Mucosa of gallbladder (tissue), 1 donor: ENCODE results near the gene MAN1C1. TPM values are rescaled to one million over a fixed set of nuclear protein-coding genes. Genes with fewer than 3 reads are reported as not detected.
A peak's percentile ranks its signal among the peaks of the same experiment; 100 is the strongest.

Experiments
- DNase-seq: peaks from one replicate; pipeline ENCODE4 v3.0.0-alpha.2; 2020; ENCODE audit warnings: low spot score
- total RNA-seq: library from RNA; stranded (reverse); gene quantifications from one replicate; pipeline ENCODE4 v1.2.1, GENCODE V29; 2021
- donor health status: DM: no; HTN: no; CAD: no.

Gene MAN1C1
- 18.4 TPM for total RNA-seq

DNA sequence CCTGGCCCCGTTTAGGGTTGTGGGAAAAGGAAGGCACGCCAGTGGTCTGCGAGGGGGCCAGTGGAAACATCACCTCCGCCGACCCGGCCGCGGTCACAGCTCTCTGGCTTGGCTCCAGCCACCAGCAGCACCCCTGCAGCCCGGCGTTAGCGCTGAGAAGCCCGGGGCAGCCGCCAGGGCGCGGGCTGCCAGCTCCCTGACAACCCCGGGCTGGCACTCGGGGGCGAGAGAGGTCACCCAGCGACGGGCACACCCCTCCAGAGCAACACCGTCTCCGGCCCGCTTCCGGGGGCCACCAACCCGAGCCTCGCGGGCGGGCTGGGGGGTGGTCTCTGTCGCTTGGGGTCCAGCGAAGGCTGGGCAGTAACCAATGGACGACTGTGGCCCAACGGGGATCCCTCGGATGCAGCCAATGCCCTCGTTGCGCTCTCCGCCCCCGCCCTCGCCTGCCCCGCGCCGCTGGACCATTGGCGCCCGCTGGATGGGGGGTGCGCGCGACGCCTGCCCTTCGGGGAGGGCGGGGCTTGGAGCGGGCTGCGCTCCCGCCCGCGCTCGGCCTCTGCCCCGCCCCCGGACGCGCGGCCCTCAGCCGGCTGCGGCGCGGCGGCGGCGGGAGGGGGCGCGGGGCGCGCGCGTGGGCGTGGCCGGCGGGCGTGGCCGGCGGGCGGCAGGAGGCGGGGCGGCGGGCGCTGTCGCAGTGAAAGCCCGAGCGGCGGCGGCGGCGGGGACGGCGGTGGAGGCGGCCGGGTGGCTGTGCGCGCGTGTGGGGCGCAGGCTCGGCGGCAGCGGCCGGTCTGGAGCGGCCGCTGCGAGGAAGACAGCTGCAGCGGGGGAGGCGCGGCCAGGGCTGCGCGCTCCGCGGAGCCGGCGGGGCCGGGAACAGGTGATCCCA, at the start of gene MAN1C1:
MAN1C1 (plus strand) TSS at position 697 of the 892 bp plus-strand sequence. CDS start 1,007 bp downstream, outside the sequence.
- peak; percentile 81 for DNase-seq

DNA sequence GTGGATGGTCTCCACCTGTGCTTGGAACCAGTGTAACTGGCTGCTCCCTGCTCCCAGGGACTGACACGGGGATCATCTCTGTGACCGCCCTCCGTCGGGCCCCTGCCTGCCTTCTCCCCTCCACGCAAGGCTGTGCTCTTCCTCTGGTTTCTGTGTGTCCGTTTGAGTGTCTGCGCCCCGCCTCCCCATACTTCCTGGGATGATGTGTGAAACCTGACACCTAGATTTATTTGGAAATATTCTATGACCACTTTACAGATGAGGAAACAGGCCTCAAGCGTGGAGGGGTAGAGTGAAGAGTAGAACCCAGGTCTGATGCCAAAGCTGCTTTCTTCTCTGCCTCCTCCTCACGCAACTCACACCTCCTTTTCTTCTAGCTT, 48.9 kb upstream of the MAN1C1 start:
- DNase-seq: no peak

DNA sequence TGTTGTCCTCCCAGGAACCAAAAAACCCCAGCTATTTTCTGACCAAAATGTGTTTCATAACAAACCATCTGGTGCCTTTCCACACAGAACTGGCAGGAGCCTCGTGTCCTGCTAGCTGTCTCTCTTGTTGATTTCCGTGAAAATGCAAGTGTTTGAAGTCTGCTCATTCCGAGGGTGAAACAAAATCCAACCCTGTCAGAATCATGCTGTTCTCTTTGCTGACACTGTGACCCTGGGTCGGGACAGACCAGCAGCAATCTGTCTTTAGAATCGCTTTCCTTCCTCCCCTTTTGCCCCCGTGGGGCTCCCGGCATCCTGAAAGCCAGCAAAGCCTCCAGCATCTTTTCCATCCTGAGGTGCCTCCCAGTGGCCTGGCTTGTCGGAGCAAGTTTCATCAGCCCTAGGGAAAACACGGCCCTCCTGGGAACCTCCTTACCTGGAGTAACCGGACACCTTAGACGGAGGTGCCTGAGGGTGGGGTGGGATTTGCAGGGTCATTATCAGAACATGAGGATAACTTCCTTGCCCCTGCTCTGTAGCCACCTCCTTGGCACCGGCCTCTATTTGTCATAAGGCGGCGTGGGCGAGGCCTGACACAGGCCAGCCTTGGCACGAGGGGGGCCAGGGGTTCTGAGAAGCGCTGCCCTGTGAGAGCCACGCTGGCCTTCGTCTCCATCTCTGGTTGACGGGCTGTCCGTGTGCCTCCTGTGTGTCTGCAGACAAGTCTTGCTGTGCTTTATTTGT, 48.3 kb upstream of the MAN1C1 start:
- no peak for DNase-seq

DNA sequence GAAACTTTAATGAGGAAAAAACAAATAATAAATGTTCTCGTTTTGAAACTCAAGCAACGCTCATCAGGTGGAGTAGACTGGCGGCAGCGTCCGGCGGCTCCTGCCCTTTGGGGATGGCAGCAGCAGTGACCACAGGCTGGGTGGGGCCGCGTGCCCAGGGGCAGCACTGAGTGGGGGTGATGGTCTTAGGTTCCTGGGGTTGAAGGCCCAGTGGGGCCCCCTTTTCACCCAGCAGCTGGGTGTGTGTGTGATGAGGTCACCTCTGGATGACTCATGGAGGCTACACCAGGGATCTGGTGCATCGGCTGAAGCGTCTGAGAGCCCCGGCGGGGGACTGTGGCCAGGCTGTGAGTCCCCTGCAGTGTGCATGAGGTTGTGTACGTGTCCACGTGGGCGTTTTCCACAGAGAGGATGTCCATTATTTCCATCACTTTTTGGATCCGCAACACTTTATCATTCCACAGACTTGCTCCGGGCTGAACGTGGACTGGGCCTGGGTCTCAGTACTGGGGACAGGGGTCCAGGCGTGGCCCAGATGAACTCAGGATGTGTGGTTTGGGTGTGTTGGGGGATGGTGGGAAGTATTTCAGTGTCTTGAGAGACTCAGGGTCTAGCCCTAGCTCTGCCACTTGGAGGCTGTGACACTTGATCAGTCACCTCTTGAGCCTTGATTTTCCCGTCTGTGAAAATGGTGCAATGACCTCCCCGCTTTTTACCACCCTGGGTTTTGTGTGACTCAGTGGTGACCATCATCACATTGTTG, 47.6 kb upstream of the MAN1C1 start:
- DNase-seq: no peak

DNA sequence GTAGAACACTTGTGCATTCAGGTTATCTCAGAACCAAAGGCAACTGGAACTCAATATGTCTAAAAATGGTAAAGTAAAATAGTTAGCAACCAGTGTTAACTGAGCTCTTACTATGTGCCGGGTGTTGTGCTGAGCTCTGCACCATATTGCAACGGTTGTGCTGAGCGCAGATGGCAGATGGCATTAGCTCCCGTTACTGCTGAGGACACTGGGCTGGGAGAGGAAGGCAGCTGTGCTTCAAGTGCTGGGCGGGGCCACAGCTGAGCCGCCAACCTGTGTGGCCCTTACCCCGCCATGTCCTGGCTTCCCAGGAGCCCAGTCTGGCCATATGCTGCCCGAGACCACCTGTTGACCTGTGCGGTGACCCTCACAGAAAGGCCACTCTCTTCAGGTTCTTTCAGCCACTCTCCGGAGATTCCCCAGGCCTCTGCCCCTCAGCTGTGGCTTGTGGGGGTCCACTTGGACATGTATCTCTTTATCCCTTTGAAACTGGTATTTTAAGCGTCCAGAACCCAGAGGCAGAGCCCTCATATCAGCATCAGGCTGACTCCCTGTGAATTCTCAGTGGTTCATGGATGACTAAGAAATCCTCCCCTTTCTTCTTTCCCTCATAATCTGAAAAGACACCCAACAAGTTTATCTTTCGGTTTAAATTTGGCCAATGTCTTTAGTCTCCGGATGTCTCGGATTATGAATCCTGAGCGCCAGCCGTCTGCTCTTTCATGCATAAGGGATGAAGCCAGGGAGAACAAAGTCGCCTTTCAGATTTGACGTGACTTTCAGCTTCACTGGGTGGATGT, 46.8 kb upstream of the MAN1C1 start:
- DNase-seq: no peak

DNA sequence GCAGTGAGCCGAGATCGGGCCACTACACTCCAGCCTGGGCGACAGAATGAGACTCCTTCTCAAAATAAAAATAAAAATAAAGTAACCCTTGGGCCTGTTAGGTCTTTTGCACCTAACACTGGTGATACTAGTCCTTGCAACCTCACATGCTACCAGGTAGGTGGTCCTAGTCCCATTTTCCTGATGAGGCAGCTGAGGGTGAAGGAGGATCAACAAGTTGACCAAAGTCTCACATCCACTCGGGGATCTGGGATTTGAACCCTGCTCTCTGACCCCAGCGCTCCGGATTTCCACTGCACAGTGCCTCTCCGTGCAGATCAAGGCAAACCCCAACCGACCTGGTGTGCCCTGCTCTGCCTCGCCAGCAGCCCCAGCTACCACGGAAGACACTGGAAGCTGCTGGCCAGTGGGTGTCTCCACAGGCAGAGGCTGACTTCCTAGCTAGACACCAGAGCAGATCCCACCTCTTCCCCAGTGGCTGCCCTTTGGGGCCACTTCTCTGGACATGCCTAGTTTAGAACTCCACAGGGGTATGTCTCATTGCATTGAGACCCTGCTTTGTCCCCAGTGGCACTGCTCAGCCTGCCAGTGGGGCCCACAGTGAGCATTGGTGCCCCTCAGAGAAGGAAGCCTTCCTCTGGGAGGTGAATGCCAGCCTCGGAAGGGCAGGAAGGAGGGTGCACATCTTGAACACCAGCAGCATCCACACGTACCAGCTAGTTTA, 45.6 kb upstream of the MAN1C1 start:
- no peak for DNase-seq

DNA sequence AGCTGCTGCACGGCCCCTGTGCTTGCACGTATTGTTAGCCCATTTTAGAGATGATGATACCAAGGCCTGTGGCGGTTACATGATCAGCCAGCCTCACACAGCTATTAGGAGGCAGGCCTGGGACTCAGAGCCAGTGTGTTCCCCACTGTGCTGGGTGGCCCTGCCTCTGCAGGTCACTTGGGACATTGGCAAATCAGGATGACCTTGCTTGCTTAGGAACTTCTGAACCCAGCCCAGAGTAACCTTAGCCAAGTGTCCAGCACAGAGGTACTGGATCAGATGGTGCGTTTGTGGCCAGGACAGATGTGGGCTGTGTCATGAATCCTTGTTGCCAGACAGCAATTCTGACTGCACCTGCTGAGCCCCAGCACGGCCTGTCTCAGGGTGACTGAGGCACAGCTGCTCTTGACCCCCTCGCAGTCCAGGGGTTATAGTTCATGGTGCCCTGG, 45.0 kb upstream of the MAN1C1 start:
- DNase-seq: no peak

DNA sequence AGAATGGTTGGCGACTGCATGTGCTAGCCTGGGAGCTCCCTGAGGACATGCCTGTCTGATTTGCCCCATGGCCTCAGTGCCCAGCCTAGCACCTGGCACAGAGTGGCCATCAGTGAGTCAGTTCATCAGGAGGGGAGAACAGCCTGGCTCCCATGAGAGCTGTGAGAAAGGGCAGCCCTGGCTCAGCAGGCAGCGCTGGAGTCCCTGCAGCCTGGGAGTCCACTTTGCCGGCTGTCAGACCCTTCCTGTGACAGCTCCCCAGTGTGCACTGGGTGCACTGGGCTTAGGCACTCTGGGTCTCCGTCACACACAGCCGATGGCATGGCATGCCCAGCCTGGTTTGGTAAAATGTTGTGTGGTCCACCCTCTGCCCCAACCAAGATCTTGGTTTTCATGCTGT, 44.5 kb upstream of the MAN1C1 start:
- no peak for DNase-seq

DNA sequence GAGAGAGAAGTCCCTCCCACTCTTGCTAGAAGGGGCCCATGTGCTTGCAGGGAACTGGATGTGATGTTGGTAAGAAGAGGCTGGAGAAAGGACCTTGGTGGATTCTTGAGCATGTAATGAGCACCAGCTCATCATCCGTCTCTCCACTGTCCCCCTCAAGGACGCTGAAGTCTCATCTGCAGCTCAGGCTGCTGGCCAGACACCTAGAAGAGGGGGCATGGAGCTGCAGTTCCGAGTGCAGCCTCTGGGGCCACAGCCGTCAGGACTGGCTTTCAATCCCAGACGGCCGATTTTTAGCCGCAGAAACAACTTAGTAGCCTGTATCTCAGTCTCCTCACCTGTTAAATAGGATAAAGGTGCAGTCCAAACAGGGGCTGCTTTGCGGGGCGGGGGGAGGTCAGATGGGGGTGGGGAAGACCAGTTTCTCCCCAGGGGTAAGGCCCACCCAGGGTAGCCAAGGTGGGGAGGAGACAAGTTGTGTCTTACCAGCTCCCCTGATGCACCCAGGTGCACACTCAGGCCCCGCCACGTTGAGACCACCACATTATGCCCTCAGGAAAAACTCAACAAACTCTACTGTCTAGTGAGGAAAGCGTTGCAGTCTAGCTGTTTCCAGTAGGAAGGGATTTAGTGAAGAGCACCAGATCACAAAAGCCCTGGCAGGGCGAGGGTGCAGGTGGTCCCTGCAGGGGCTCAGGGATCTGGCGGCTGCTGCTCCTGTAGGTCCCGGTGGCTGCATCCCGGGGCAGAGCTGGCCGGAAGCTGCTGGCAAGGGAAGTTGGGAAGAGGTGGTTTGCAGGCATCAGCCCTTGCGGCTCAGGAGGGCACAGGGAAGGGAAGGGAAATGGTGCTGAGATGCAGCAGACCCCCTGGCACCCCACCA, 43.6 kb upstream of the MAN1C1 start:
- DNase-seq: peak; percentile 37

DNA sequence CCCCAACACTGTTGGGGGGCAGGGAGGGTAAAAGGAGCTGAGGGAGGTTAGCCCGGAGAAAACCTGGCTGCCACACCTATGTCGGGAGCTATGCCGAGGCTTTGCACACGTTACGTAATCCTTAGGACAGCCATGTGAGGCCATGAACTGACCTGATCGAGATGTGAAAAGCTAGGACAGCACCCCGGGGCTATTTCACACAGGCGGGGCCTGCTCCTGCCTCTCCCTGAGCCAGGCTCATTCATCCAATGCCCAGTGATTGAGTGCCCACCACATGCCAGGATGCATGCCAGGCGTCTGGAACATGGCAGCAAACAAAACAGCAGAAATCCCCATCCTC, 43.0 kb upstream of the MAN1C1 start:
- peak; percentile 46 for DNase-seq

DNA sequence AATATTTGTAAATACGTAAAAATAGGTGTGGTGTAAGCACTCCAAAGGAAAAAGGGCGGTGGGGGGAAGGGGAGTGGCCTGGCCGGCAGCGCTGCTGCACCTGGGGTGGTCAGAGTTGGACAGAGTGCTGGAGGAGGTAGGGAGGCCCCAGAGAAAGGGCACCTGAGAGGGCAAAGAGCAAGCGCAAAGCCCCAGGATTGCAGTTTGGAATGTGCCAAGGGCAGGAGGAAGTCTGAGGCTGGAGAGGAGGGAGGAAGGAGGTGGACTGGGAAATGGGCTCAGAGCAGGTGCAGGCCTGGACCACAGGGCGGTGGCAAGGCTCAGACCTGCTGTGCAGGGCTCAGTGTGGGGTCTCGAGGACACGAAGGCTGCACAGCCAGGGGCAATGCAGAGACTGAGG, 42.6 kb upstream of the MAN1C1 start:
- no peak for DNase-seq

DNA sequence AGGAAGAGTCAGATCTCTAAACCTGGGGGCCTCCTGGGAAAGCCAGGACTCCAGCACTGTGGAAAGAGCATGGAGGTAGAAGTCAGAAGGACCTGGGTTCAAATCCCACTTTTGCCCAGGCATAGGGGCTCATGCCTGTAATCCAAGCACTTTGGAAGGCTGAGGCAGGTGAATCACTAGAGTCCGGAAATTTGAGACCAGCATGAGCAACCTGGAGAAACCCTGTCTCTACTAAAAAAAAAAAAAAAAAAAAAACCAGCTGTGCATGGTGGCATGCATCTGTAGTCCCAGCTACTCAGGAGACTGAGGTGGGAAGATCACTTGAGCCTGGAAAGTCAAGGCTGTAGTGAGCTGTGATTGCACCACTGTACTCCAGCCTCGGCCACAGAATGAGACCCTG, 41.4 kb upstream of the MAN1C1 start:
- DNase-seq: no peak

DNA sequence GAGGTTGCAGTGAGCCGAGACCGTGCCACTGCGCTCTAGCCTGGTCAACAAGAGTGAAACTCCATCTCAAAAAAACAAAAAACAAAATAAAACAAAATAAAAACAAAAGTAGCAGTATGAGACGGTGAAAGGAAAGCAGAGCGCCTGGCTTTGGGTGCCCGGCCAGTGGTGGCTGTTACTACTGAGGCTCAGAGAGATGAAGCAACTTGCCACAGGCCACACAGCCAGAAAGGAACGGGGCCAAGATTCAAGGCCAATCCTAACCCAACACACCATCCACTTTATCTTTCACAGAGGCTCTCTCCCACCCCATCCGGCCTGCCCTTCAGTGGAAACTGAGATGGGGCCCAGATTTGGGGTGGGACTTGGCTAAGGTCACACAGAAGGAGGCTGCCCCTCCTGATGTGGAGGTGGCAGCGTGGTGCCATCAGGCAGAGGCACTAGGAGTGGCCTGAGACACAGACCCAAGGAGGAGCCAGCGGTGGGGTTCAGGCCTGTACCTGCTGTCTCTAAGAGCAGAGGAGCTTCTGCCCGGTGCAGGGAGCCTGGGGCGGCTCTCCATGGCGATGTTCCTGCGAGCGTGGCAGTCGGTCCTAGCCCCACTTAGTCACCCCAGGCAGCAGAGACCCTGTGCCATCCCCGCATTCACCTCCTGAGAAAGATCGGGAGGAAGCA, 40.0 kb upstream of the MAN1C1 start:
- no peak for DNase-seq

DNA sequence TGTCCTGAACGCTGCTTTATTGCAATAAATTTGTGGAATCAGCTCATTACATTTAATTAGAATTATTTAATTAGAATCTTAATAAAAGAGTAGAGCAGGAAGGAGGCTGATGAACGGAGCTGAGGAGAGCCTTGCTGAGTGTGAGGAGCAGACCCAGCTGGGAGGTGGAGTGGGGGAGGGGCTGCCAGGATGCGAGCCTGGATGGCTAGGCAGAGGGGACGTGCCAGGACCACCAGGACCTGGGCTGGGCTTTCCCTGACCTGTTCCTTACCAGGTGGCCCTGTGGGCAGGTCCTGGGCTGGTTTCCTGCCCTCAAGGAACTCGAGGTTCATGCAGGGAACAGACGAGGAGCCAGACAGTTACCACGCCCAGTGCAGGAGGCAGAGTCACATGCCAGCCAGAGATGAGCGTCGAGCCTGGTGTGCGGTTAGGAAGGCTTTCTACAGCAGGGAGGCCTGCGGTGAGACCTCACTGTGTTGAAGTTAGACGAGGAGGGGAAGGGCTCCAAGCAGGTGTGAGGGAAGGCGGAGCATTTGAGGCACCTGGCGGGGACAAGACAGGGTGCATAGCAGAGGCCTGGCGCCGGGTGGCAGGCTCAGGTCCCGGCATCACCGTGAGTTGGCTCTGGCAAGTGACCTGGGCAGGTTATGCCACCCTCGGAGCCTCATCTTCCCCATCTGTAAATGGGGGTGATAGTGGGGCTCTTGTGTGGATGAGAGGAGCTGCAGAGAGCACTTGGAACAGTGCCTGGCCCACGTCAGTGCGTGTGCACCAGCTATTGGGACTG, 39.3 kb upstream of the MAN1C1 start:
- no peak for DNase-seq

DNA sequence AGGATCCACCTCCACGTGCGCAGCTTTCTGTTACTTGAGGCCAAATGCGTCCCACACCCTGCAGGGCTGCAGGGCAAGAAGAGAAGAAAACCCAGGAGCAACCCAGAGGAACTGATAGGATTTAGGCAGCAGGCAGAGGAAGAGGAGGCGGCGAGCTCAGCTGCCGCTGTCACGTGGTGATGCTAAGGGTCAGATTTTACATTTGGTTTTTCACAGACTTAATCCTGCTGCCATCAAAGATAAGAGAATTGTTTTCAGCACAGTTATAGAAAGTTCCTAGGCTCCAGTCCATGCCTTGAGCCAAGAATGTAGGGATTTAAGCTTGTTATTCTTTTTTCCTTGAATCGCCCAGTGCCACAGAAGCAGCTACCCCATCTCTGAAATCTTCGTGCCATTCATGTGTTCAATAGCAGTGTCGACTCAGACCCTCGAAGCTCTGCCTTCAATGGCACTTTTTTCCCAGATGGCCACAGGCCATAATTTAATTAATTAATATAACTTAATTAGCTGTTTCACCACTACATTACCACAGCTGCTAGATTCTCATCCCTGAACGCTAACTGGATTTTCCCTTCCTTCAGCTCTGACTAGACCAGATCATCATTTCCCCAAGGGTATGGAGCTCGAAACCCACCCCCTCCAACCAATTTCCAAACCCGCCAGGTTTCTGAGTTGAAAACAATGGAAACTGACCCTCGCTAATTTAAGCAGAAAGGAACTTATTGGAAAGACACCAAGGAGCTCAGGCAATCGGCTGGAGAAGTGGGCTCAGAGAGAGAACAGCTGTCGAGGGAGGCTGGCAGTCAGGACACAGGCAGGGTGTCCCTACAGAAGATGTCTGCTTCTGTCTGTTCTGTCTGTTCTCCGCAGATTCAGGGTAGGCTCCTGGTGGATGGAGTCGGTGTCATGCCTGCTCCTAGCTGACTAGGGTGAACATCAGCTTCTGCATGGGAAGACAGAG, 37.0 kb upstream of the MAN1C1 start:
- no peak for DNase-seq

DNA sequence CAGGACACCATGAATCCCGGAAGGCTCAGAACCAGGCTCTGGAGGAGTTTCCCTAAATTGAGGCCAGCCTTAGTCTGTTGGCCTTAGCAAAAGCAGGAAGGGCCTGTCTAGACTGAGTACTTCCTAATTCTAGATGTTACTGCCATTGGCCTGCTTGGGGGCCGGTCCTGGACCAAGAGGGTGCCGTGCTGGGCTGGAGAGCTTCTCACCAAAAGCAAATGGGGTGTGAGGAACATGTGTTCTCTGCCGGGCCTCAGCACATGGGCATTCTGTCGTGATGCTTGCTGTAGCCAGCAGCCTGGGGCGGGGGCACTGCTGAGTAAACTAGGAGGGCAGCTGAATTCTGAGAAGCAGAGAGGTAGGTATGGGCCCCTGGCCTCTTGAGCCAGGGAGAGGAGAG, 35.7 kb upstream of the MAN1C1 start:
- no peak for DNase-seq

DNA sequence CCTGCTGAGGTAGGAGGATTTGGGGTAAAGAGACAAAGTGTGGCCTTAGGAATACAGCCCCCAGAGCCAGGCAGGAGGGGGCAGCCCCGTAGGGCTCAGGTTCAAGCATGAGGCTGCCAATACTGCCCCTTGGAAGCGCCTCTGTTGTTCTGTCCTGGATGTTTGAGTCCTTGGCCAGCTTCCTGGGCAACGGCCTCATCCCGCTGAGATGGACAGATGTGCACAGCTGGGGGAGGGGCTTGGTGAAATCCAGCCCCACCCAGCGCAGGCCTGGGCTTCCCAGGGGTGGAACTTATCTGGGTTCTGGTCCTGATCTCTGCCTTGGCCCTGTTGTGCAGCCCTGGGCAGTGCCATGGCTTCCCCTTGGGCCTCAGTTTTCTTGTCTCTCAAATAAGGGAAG, 34.8 kb upstream of the MAN1C1 start:
- DNase-seq: no peak
